K562 (cell line): Measurements from ENCODE around the gene B3GNT4. TPM values are rescaled to one million over a fixed set of nuclear protein-coding genes. Genes with fewer than 3 reads are reported as not detected.

Source experiments
- CBX5 ChIP-seq: IDR thresholded peaks from 2 replicates; pipeline ENCODE4 v1.6.1; 2014; ENCODE audit warnings: low read depth, borderline replicate concordance
- CHCHD3 ChIP-seq: fragments of 250-450 bp; sonication (Bioruptor Pico); IDR thresholded peaks from 2 replicates; pipeline ENCODE4 v2.1.2; 2022; ENCODE audit warnings: mild to moderate bottlenecking
- CTBP1 ChIP-seq: fragments of 450-650 bp; IDR thresholded peaks from 2 replicates; pipeline ENCODE4 v1.6.1; 2016; ENCODE audit warnings: borderline replicate concordance
- DIDO1 ChIP-seq: fragments of 450-650 bp; IDR thresholded peaks from 2 replicates; pipeline ENCODE4 v1.6.1; 2016; ENCODE audit warnings: low read depth, missing biosample characterization, missing genetic modification characterization
- ETV5 ChIP-seq: sonication (generic); formaldehyde crosslinking; IDR thresholded peaks from 2 replicates; pipeline ENCODE4 v1.4.0; 2020; ENCODE audit warnings: low read depth, mild to moderate bottlenecking, missing genetic modification reagents
- FOXA3 ChIP-seq, 2 experiments: fragments of 450-650 bp in 1 of 2; sonication (generic) in 1 of 2; formaldehyde crosslinking; IDR thresholded peaks in 1 of 2; conservative IDR thresholded peaks in 1 of 2; 2 replicates each; pipeline versions ENCODE4 v1.4.0 to v1.8.0; 2020 to 2022; ENCODE audit warnings: mild to moderate bottlenecking in 2 of 2, missing genetic modification reagents in 1 of 2
- HEY1 ChIP-seq: fragments of 250-450 bp; sonication (Bioruptor Pico); IDR thresholded peaks from 2 replicates; pipeline ENCODE4 v1.5.0; 2020; ENCODE audit warnings: mild to moderate bottlenecking, moderate library complexity, borderline replicate concordance
- HMBOX1 ChIP-seq: sonication (generic); IDR thresholded peaks from 2 replicates; pipeline ENCODE4 v1.6.1; 2016
- KLF13 ChIP-seq: fragments of 450-650 bp; IDR thresholded peaks from 2 replicates; pipeline ENCODE4 v1.6.1; 2016; ENCODE audit warnings: missing genetic modification characterization, low read depth, mild to moderate bottlenecking, missing compliant biosample characterization, moderate library complexity, borderline replicate concordance
- NFIC ChIP-seq: fragments of 450-650 bp; IDR thresholded peaks from 2 replicates; pipeline ENCODE4 v1.6.1; 2017; ENCODE audit warnings: mild to moderate bottlenecking, inconsistent platforms
- RAD51 ChIP-seq: fragments of 450-650 bp; IDR thresholded peaks from 2 replicates; pipeline ENCODE4 v1.7.1; 2016; ENCODE audit warnings: low read depth, mild to moderate bottlenecking, borderline replicate concordance
- RCOR1 ChIP-seq, 2 experiments: IDR thresholded peaks; 2 replicates each; pipeline ENCODE4 v1.6.1; 2012; ENCODE audit warnings: low read depth in 2 of 2, low read length in 2 of 2, borderline replicate concordance in 1 of 2, improper control_type of control experiment in 1 of 2
- SMARCA4 ChIP-seq: fragments of 450-650 bp; IDR thresholded peaks from 2 replicates; pipeline ENCODE4 v1.6.1; 2016
- TEAD2 ChIP-seq: fragments of 450-650 bp; IDR thresholded peaks from 2 replicates; pipeline ENCODE4 v1.6.1; 2016; ENCODE audit warnings: missing genetic modification characterization, control low read depth, missing compliant biosample characterization
- THRAP3 ChIP-seq: fragments of 450-650 bp; IDR thresholded peaks from 2 replicates; pipeline ENCODE4 v1.6.1; 2016; ENCODE audit warnings: mild to moderate bottlenecking, inconsistent platforms, borderline replicate concordance
- ZNF124 ChIP-seq: sonication (generic); formaldehyde crosslinking; IDR thresholded peaks from 2 replicates; pipeline ENCODE4 v1.8.1; 2022; ENCODE audit warnings: missing genetic modification reagents
- ZNF140 ChIP-seq: fragments of 250-450 bp; sonication (Bioruptor Pico); IDR thresholded peaks from 2 replicates; pipeline ENCODE4 v1.8.0; 2021; ENCODE audit warnings: moderate library complexity, mild to moderate bottlenecking, inconsistent platforms
- ZNF384 ChIP-seq: IDR thresholded peaks from 2 replicates; pipeline ENCODE4 v1.6.1; 2012; ENCODE audit warnings: low read depth, low read length, improper control_type of control experiment
- ZNF444 ChIP-seq: fragments of 250-450 bp; sonication (Bioruptor Pico); IDR thresholded peaks from 2 replicates; pipeline ENCODE4 v1.4.0; 2020; ENCODE audit warnings: mild to moderate bottlenecking, moderate library complexity
- ZNF57 ChIP-seq: fragments of 450-650 bp; formaldehyde crosslinking; IDR thresholded peaks from 2 replicates; pipeline ENCODE4 v1.4.0; 2020; ENCODE audit warnings: mild to moderate bottlenecking, moderate library complexity
- ZNF592 ChIP-seq: fragments of 450-650 bp; IDR thresholded peaks from 2 replicates; pipeline ENCODE4 v1.6.1; 2017; ENCODE audit warnings: antibody characterized with exemption, mild to moderate bottlenecking
- ZNF79 ChIP-seq: fragments of 250-450 bp; sonication (Bioruptor Pico); IDR thresholded peaks from 2 replicates; pipeline ENCODE4 v1.4.0; 2020; ENCODE audit warnings: low read depth, mild to moderate bottlenecking, moderate library complexity
- polyA plus RNA-seq, 8 experiments: library from polyadenylated mRNA; depleted of rRNA in 4 of 8; stranded (reverse) in 5 of 8; unstranded in 3 of 8; fragments of >200 nt; fragmentation: Nextera tagmentation in 2 of 8; fragmentation: Illumina TruSeq in 1 of 8; extraction: Ambion mirVana in 2 of 8; extraction: Trizol in 1 of 8; gene quantifications; 2 replicates each; pipeline versions ENCODE4 v1.2.1 to v1.2.3, GENCODE V29; 2011 to 2014; ENCODE audit warnings: inconsistent platforms in 1 of 8, missing spikeins in 1 of 8
- total RNA-seq, 7 experiments: library from RNA; depleted of rRNA in 6 of 7; stranded (reverse); fragments of >200 nt in 6 of 7; fragmentation: Illumina TruSeq in 2 of 7; extraction: Trizol in 2 of 7; gene quantifications; 2 replicates each; pipeline versions ENCODE4 v1.2.1 to v1.2.3, GENCODE V29; 2011 to 2021; ENCODE audit warnings: low replicate concordance in 1 of 7

The B3GNT4 gene
- total and polyA plus RNA-seq, 9 of the 15 experiments (the other 6 are each of a cell fraction or from before 2014, with no cell fraction given), result 0.17 to 3.2 (median 1.3) TPM

- TF ChIP-seq KLF13 (tag), result no peak; the same call in 1 of the 2 replicates
- TF ChIP-seq ZNF592, result peak; percentile 93
- no peak for TF ChIP-seq CBX5
- no peak for TF ChIP-seq DIDO1 (tag)
- no peak for TF ChIP-seq SMARCA4
- TF ChIP-seq RAD51, result no peak
- TF ChIP-seq ZNF57, result no peak
- no peak for TF ChIP-seq ZNF384
- no peak for TF ChIP-seq ZNF444 (CRISPR knock-in tag)
- peak; percentile 42; the same call in 1 of the 2 replicates for TF ChIP-seq NFIC
- TF ChIP-seq RCOR1 (IDR thresholded peaks at IDR 0.05; ENCODE audit: borderline replicate concordance in 1 of 2, low read depth in 2 of 2, low read length in 2 of 2), result peak in 1 of 2 experiments; percentile 29; a peak in 1 of 4 replicates
- TF ChIP-seq FOXA3 (CRISPR knock-in tag; conservative IDR thresholded peaks at IDR 0.05 in 1 of 2, IDR thresholded peaks at IDR 0.05 in 1 of 2), result peak in 1 of 2 experiments; percentile 87; a peak in 2 of 4 replicates
- TF ChIP-seq ZNF140, result no peak
- no peak for TF ChIP-seq ETV5 (CRISPR knock-in tag)
- peak; percentile 90 for TF ChIP-seq ZNF124 (CRISPR knock-in tag)
- TF ChIP-seq CTBP1, result no peak
- TF ChIP-seq HEY1, result no peak
- TF ChIP-seq TEAD2, result no peak
- TF ChIP-seq CHCHD3, result no peak
- TF ChIP-seq ZNF79 (CRISPR knock-in tag), result no peak
- no peak for TF ChIP-seq THRAP3
- no peak for TF ChIP-seq HMBOX1
Measured at GRCh38 chr12:122226366-122227125, 23.0 kb downstream of the B3GNT4 start (continued).
